Liver (tissue), 9 donors: ENCODE data around the gene GTPBP3. TPM values are rescaled to one million over a fixed set of nuclear protein-coding genes. Genes with fewer than 3 reads are reported as not detected.

ENCODE experiments used
- DNase-seq: peaks from one replicate; pipeline ENCODE4 v3.0.0-alpha.2; 2017; ENCODE audit warnings: low spot score
- H3K27ac ChIP-seq, 2 donors: one replicate each; pipeline ENCODE4 v1.7.0; 2013; ENCODE audit warnings: inconsistent platforms in 2 of 2, low read length in 2 of 2, control low read depth in 1 of 2, low read depth in 1 of 2, mild to moderate bottlenecking in 1 of 2
- H3K27me3 ChIP-seq, 4 donors: one replicate each; pipeline versions ENCODE4 v1.6.1 to v1.7.0; 2013; ENCODE audit warnings: low read length in 3 of 4, inconsistent platforms in 1 of 4, mild to moderate bottlenecking in 1 of 4, moderate library complexity in 1 of 4; ENCODE audit not compliant: control insufficient read depth in 4 of 4, insufficient read depth in 4 of 4
- H3K36me3 ChIP-seq, 4 donors: one replicate each; pipeline versions ENCODE4 v1.6.1 to v1.7.0; 2013; ENCODE audit warnings: low read length in 3 of 4, mild to moderate bottlenecking in 3 of 4, low read depth in 1 of 4, moderate library complexity in 1 of 4; ENCODE audit not compliant: control insufficient read depth in 4 of 4, insufficient read depth in 3 of 4
- H3K4me1 ChIP-seq, 4 donors: one replicate each; pipeline versions ENCODE4 v1.6.1 to v1.7.0; 2013; ENCODE audit warnings: low read length in 3 of 4, mild to moderate bottlenecking in 3 of 4, moderate library complexity in 1 of 4; ENCODE audit not compliant: control insufficient read depth in 4 of 4, insufficient read depth in 4 of 4
- H3K4me3 ChIP-seq, 3 donors: one replicate each; pipeline versions ENCODE4 v1.6.1 to v1.7.0; 2013; ENCODE audit warnings: low read length in 3 of 3, control low read depth in 1 of 3, low read depth in 1 of 3, mild to moderate bottlenecking in 1 of 3
- H3K9ac ChIP-seq, 2 donors: one replicate each; pipeline ENCODE4 v1.7.0; 2013; ENCODE audit warnings: low read length in 2 of 2, mild to moderate bottlenecking in 2 of 2, moderate library complexity in 2 of 2, control low read depth in 1 of 2, low read depth in 1 of 2
- H3K9me3 ChIP-seq, 4 donors: one replicate each; pipeline versions ENCODE4 v1.6.1 to v1.7.0; 2013; ENCODE audit warnings: low read length in 3 of 4; ENCODE audit not compliant: control insufficient read depth in 4 of 4
- CTCF ChIP-seq: fragments of 150-350 bp; IDR thresholded peaks from 2 replicates; pipeline ENCODE4 v1.5.1; 2017; ENCODE audit warnings: improper control_type of control experiment, low read depth, low read length; ENCODE audit not compliant: missing input control
- EGR1 ChIP-seq, 2 donors: IDR thresholded peaks; 2 replicates each; pipeline ENCODE4 v1.6.1; 2016 to 2018; ENCODE audit warnings: antibody characterized with exemption in 2 of 2, low read depth in 2 of 2
- FOXA1 ChIP-seq: IDR thresholded peaks from 2 replicates; pipeline ENCODE4 v1.6.1; 2016; ENCODE audit warnings: antibody characterized with exemption
- FOXA2 ChIP-seq: IDR thresholded peaks from 2 replicates; pipeline ENCODE4 v1.6.1; 2016; ENCODE audit warnings: antibody characterized with exemption
- GABPA ChIP-seq, 2 donors: IDR thresholded peaks in 1 of 2; conservative IDR thresholded peaks in 1 of 2; 2 replicates each; pipeline ENCODE4 v1.6.1; 2016; ENCODE audit warnings: antibody characterized with exemption in 2 of 2, mild to moderate bottlenecking in 1 of 2, moderate library complexity in 1 of 2
- HNF4A ChIP-seq, 2 donors: conservative IDR thresholded peaks; 2 replicates each; pipeline ENCODE4 v1.6.1; 2016; ENCODE audit warnings: antibody characterized with exemption in 2 of 2, mild to moderate bottlenecking in 2 of 2
- HNF4G ChIP-seq: IDR thresholded peaks from 2 replicates; pipeline ENCODE4 v1.6.1; 2016; ENCODE audit warnings: antibody characterized with exemption
- JUND ChIP-seq, 2 donors: IDR thresholded peaks; 2 replicates each; pipeline ENCODE4 v1.6.1; 2016; ENCODE audit warnings: antibody characterized with exemption in 2 of 2
- MAX ChIP-seq: IDR thresholded peaks from 2 replicates; pipeline ENCODE4 v1.6.1; 2016; ENCODE audit warnings: antibody characterized with exemption
- NR2F2 ChIP-seq: IDR thresholded peaks from 2 replicates; pipeline ENCODE4 v1.6.1; 2016; ENCODE audit warnings: antibody characterized with exemption
- RAD21 ChIP-seq, 2 donors: IDR thresholded peaks; 2 replicates each; pipeline ENCODE4 v1.6.1; 2016; ENCODE audit warnings: antibody characterized with exemption in 2 of 2, mild to moderate bottlenecking in 2 of 2
- RXRA ChIP-seq, 2 donors: IDR thresholded peaks; 2 replicates each; pipeline ENCODE4 v1.6.1; 2017 to 2018; ENCODE audit warnings: antibody characterized with exemption in 2 of 2, mild to moderate bottlenecking in 1 of 2
- SP1 ChIP-seq: IDR thresholded peaks from 2 replicates; pipeline ENCODE4 v1.6.1; 2018; ENCODE audit warnings: antibody characterized with exemption, mild to moderate bottlenecking
- TAF1 ChIP-seq: conservative IDR thresholded peaks from 2 replicates; pipeline ENCODE4 v1.6.1; 2016; ENCODE audit warnings: antibody characterized with exemption, mild to moderate bottlenecking
- YY1 ChIP-seq: IDR thresholded peaks from 2 replicates; pipeline ENCODE4 v1.6.1; 2016; ENCODE audit warnings: antibody characterized with exemption, mild to moderate bottlenecking
- WGBS: extraction: QIAGEN DNeasy Blood & Tissue Kit; methylation state at CpG from one replicate; pipeline ENCODE4 v1.1.7; 2013; 5-methylcytosine and 5-hydroxymethylcytosine counted together
- polyA plus RNA-seq, 2 donors: library from polyadenylated mRNA; stranded (reverse) in 1 of 2; unstranded in 1 of 2; fragments of 200-250 nt in 1 of 2; fragments of >200 nt in 1 of 2; fragmentation: Nextera tagmentation in 1 of 2; extraction: Ambion mirVana in 1 of 2; gene quantifications; one replicate each; pipeline versions ENCODE4 v1.2.1 to v1.2.3, GENCODE V29; 2013 to 2015
- total RNA-seq, 2 donors: library from RNA; depleted of rRNA; stranded (reverse); fragments of >200 nt; gene quantifications; one replicate each; pipeline ENCODE4 v1.2.3, GENCODE V29; 2014
- TF ChIP-seq, protein P1 (sequence below): IDR thresholded peaks from 2 replicates; pipeline ENCODE4 v1.6.1; 2016; ENCODE audit warnings: antibody characterized with exemption, mild to moderate bottlenecking
- TF ChIP-seq, protein P2 (sequence below): IDR thresholded peaks from 2 replicates; pipeline ENCODE4 v1.6.1; 2016; ENCODE audit warnings: antibody characterized with exemption
- TF ChIP-seq, protein P3 (sequence below): IDR thresholded peaks from 2 replicates; pipeline ENCODE4 v1.6.1; 2016; ENCODE audit warnings: antibody characterized with exemption
- donor health status: healthy.
- donor health status: healthy.
- donor health status: healthy.
- donor health status: healthy.
- donor health status: healthy.

Gene GTPBP3
- total and polyA plus RNA-seq, 4 donors, result 4.9 to 15.5 (median 9.6) TPM

- H3K4me3 ChIP-seq, result no peak overlapping the region
- TF ChIP-seq RXRA (IDR thresholded peaks at IDR 0.05), result no peak
- TF ChIP-seq EGR1 (IDR thresholded peaks at IDR 0.05; ENCODE audit: low read depth in 2 of 2), result no peak
- TF ChIP-seq NR2F2, result no peak
- TF ChIP-seq, protein P1, sequence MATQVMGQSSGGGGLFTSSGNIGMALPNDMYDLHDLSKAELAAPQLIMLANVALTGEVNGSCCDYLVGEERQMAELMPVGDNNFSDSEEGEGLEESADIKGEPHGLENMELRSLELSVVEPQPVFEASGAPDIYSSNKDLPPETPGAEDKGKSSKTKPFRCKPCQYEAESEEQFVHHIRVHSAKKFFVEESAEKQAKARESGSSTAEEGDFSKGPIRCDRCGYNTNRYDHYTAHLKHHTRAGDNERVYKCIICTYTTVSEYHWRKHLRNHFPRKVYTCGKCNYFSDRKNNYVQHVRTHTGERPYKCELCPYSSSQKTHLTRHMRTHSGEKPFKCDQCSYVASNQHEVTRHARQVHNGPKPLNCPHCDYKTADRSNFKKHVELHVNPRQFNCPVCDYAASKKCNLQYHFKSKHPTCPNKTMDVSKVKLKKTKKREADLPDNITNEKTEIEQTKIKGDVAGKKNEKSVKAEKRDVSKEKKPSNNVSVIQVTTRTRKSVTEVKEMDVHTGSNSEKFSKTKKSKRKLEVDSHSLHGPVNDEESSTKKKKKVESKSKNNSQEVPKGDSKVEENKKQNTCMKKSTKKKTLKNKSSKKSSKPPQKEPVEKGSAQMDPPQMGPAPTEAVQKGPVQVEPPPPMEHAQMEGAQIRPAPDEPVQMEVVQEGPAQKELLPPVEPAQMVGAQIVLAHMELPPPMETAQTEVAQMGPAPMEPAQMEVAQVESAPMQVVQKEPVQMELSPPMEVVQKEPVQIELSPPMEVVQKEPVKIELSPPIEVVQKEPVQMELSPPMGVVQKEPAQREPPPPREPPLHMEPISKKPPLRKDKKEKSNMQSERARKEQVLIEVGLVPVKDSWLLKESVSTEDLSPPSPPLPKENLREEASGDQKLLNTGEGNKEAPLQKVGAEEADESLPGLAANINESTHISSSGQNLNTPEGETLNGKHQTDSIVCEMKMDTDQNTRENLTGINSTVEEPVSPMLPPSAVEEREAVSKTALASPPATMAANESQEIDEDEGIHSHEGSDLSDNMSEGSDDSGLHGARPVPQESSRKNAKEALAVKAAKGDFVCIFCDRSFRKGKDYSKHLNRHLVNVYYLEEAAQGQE, result no peak
- no peak for TF ChIP-seq HNF4A (conservative IDR thresholded peaks at IDR 0.05)
- TF ChIP-seq GABPA (IDR thresholded peaks at IDR 0.05 in 1 of 2, conservative IDR thresholded peaks at IDR 0.05 in 1 of 2), result no peak
- TF ChIP-seq RAD21 (IDR thresholded peaks at IDR 0.05), result no peak
- TF ChIP-seq, protein P2, sequence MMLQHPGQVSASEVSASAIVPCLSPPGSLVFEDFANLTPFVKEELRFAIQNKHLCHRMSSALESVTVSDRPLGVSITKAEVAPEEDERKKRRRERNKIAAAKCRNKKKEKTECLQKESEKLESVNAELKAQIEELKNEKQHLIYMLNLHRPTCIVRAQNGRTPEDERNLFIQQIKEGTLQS, result no peak
- no peak for TF ChIP-seq SP1
- TF ChIP-seq, protein P3, sequence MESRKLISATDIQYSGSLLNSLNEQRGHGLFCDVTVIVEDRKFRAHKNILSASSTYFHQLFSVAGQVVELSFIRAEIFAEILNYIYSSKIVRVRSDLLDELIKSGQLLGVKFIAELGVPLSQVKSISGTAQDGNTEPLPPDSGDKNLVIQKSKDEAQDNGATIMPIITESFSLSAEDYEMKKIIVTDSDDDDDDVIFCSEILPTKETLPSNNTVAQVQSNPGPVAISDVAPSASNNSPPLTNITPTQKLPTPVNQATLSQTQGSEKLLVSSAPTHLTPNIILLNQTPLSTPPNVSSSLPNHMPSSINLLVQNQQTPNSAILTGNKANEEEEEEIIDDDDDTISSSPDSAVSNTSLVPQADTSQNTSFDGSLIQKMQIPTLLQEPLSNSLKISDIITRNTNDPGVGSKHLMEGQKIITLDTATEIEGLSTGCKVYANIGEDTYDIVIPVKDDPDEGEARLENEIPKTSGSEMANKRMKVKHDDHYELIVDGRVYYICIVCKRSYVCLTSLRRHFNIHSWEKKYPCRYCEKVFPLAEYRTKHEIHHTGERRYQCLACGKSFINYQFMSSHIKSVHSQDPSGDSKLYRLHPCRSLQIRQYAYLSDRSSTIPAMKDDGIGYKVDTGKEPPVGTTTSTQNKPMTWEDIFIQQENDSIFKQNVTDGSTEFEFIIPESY, result no peak
- no peak for TF ChIP-seq YY1
- no peak for TF ChIP-seq TAF1
- no peak for TF ChIP-seq JUND (IDR thresholded peaks at IDR 0.05)
- TF ChIP-seq FOXA1, result no peak
- TF ChIP-seq CTCF, result no peak
- no peak for TF ChIP-seq MAX
- TF ChIP-seq HNF4G, result no peak
- TF ChIP-seq FOXA2, result no peak
- no peaks in the 10 kb centered on the region for H3K9me3 ChIP-seq
- peaks cover 0 to 2% (median 0%) of the 10 kb centered on the region in 4 donors for H3K4me1 ChIP-seq
- no peak overlapping the region for H3K9ac ChIP-seq
- DNase-seq, result no peak
- WGBS, result 93% methylated on average over 22 of the region's 22 CpGs
- no peaks in the 10 kb centered on the region for H3K36me3 ChIP-seq
- no peak overlapping the region for H3K27ac ChIP-seq
- no peaks in the 10 kb centered on the region for H3K27me3 ChIP-seq
These were observed 28.0 kb downstream of the GTPBP3 start for GRCh38 chr19:17365361-17365760.
